Measurements from ENCODE around the gene PALLD. TPM values are rescaled to one million over a fixed set of nuclear protein-coding genes. Genes with fewer than 3 reads are reported as not detected.

PALLD gene
- total RNA-seq, 1 experiment from 2014 or later = 6.5 TPM

GRCh38 chr4:168924667-168925066 lies 427.8 kb downstream of the PALLD start:
- intact Hi-C loops (cut with micrococcal nuclease; ENCODE audit: unreplicated experiment) (loop anchor here (5.0 kb wide), 2 partner anchors 83 to 563 kb away; no protein-coding TSS in a partner anchor), in situ Hi-C loops (cut with HindIII; ENCODE audit: low pct_unique_long_range_greater_than_20kb, low sequenced_read_pairs) (no loop called here)
- ATAC-seq (no peak), DNase-seq (ENCODE audit: low read depth, low spot score) (no peak)
- ChIA-PET POLR2A (no interaction called here), CTCF (interaction anchor here (0.7 kb wide), 1 partner anchor 76 kb away, joined by 3 read pairs; no protein-coding TSS in a partner anchor)
- H3K36me3 ChIP-seq (ENCODE audit: control insufficient read depth, insufficient read depth, low read length) = no peaks in the 10 kb centered on the region
- no peaks in the 10 kb centered on the region for H3K27me3 ChIP-seq (ENCODE audit: control insufficient read depth, insufficient read depth, low read length)
- TF ChIP-seq POLR2AphosphoS5 (IDR thresholded peaks at IDR 0.05; ENCODE audit: low read depth, low read length) (no peak), TCF7L2 (IDR thresholded peaks at IDR 0.05; ENCODE audit: low read depth, low read length) (no peak), REST (IDR thresholded peaks at IDR 0.05; ENCODE audit: insufficient read depth in 1 of 2, low read depth in 2 of 2, low read length in 1 of 2) (no peak), CTCF (IDR thresholded peaks at IDR 0.05) (no peak), SIN3A (IDR thresholded peaks at IDR 0.05; ENCODE audit: borderline replicate concordance, insufficient read depth, low read depth, low read length) (no peak)
- no peak overlapping the region for H3K4me3 ChIP-seq (ENCODE audit: low read depth in 2 of 2, low read length in 2 of 2)
- H3K4me1 ChIP-seq (ENCODE audit: control insufficient read depth, insufficient read depth, low read length) = no peaks in the 10 kb centered on the region
- no TSS peak for BruUV-seq (replicated peaks)
- H3K27ac ChIP-seq (ENCODE audit: low read length) = no peak overlapping the region
- H3K9me3 ChIP-seq (ENCODE audit: control insufficient read depth, insufficient read depth, low read depth, low read length) = no peaks in the 10 kb centered on the region

GRCh38 chr4:168925789-168926490 lies 429.1 kb downstream of the PALLD start:
- no TSS peak for BruUV-seq (replicated peaks)

More at GRCh38 chr4:168925789-168926490, 429.1 kb downstream of the PALLD start:
- no peak for DNase-seq (ENCODE audit: low read depth, low spot score)
- no peaks in the 10 kb centered on the region for H3K4me1 ChIP-seq (ENCODE audit: control insufficient read depth, insufficient read depth, low read length)
- intact Hi-C loops (cut with micrococcal nuclease; ENCODE audit: unreplicated experiment) (no loop called here), in situ Hi-C loops (cut with HindIII; ENCODE audit: low pct_unique_long_range_greater_than_20kb, low sequenced_read_pairs) (no loop called here)
- CTCF ChIA-PET = no interaction called here
- H3K36me3 ChIP-seq (ENCODE audit: control insufficient read depth, insufficient read depth, low read length) = no peaks in the 10 kb centered on the region
- TF ChIP-seq REST (IDR thresholded peaks at IDR 0.05; ENCODE audit: insufficient read depth in 1 of 2, low read depth in 2 of 2, low read length in 1 of 2) (no peak), CTCF (IDR thresholded peaks at IDR 0.05) (no peak), POLR2AphosphoS5 (IDR thresholded peaks at IDR 0.05; ENCODE audit: low read depth, low read length) (no peak), SIN3A (IDR thresholded peaks at IDR 0.05; ENCODE audit: borderline replicate concordance, insufficient read depth, low read depth, low read length) (no peak), TCF7L2 (IDR thresholded peaks at IDR 0.05; ENCODE audit: low read depth, low read length) (no peak)
- POLR2A ChIA-PET = no interaction called here
- no peak overlapping the region for H3K27ac ChIP-seq (ENCODE audit: low read length)
- H3K4me3 ChIP-seq (ENCODE audit: low read depth in 2 of 2, low read length in 2 of 2) = no peak overlapping the region
- no peak for ATAC-seq
- H3K27me3 ChIP-seq (ENCODE audit: control insufficient read depth, insufficient read depth, low read length) = no peaks in the 10 kb centered on the region
- no peaks in the 10 kb centered on the region for H3K9me3 ChIP-seq (ENCODE audit: control insufficient read depth, insufficient read depth, low read depth, low read length)

All from Panc1 (cell line).